HepG2 (cell line): ENCODE results near the gene SH2D3A.

Experiments
- ELF4 ChIP-seq: sonication (generic); formaldehyde crosslinking; IDR thresholded peaks from 2 replicates; pipeline ENCODE4 v1.5.0; 2020; ENCODE audit warnings: missing genetic modification reagents, mild to moderate bottlenecking, moderate library complexity, borderline replicate concordance
- HNRNPK ChIP-seq: fragments of 200-400 bp; formaldehyde crosslinking; IDR thresholded peaks from 2 replicates; pipeline ENCODE4 v1.6.1; 2018; ENCODE audit warnings: low read length, low read depth, moderate library complexity, mild to moderate bottlenecking; ENCODE audit not compliant: poor library complexity, severe bottlenecking
- KDM1A ChIP-seq: IDR thresholded peaks from 2 replicates; pipeline ENCODE4 v1.6.1; 2016; ENCODE audit warnings: missing compliant biosample characterization
- SALL2 ChIP-seq: sonication (generic); formaldehyde crosslinking; IDR thresholded peaks from 2 replicates; pipeline ENCODE4 v1.8.1; 2023; ENCODE audit warnings: mild to moderate bottlenecking, missing genetic modification reagents, inconsistent platforms

- TF ChIP-seq ELF4 (CRISPR knock-in tag), result no peak
- TF ChIP-seq KDM1A (CRISPR knock-in tag), result no peak
- TF ChIP-seq HNRNPK, result no peak
- no peak for TF ChIP-seq SALL2
These were observed 11.2 kb upstream of the SH2D3A start for GRCh38 chr19:6778386-6778785.
